ENCODE results near the gene RGS7. TPM values are rescaled to one million over a fixed set of nuclear protein-coding genes. Genes with fewer than 3 reads are reported as not detected.
A peak's percentile ranks its signal among the peaks of the same experiment; 100 is the strongest.
"Not testable (repeated sequence)": the region's sequence is repeated elsewhere in the genome, so short reads cannot be mapped to it uniquely, and the experiment has no call there.

Gene RGS7
- total RNA-seq, 1 donor from 2014 or later = not detected

DNA sequence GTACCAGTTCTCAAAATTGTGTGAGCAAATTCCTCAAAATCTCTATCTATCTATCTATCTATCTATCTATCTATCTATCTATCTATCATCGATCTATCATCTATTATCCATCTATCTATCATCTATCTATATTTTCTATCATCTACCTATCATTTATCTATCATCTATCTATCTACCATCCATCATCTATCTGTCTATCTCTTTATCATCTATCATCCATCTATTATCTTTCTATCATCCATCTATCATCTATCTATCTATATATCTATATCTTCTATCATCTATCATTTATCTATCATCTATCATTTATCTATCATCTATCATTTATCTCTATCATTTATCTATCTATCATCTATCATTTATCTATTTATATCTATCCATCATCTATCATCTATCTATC lies 380.3 kb downstream of the RGS7 start:
- Histone ChIP-seq H3K27ac (no peak overlapping the region), H3K27me3 (no peaks in the 10 kb centered on the region), H3K36me3 (no peaks in the 10 kb centered on the region), H3K4me3 (no peak overlapping the region), H3K9me3 (no peaks in the 10 kb centered on the region), H3K4me1 (no peaks in the 10 kb centered on the region)
- DNase-seq = no peak
- ATAC-seq = no peak
- TF ChIP-seq, protein P1, sequence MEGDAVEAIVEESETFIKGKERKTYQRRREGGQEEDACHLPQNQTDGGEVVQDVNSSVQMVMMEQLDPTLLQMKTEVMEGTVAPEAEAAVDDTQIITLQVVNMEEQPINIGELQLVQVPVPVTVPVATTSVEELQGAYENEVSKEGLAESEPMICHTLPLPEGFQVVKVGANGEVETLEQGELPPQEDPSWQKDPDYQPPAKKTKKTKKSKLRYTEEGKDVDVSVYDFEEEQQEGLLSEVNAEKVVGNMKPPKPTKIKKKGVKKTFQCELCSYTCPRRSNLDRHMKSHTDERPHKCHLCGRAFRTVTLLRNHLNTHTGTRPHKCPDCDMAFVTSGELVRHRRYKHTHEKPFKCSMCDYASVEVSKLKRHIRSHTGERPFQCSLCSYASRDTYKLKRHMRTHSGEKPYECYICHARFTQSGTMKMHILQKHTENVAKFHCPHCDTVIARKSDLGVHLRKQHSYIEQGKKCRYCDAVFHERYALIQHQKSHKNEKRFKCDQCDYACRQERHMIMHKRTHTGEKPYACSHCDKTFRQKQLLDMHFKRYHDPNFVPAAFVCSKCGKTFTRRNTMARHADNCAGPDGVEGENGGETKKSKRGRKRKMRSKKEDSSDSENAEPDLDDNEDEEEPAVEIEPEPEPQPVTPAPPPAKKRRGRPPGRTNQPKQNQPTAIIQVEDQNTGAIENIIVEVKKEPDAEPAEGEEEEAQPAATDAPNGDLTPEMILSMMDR (IDR thresholded peaks at IDR 0.05) = no peak
- intact Hi-C loops (cut with DNase I) = no loop called here

DNA sequence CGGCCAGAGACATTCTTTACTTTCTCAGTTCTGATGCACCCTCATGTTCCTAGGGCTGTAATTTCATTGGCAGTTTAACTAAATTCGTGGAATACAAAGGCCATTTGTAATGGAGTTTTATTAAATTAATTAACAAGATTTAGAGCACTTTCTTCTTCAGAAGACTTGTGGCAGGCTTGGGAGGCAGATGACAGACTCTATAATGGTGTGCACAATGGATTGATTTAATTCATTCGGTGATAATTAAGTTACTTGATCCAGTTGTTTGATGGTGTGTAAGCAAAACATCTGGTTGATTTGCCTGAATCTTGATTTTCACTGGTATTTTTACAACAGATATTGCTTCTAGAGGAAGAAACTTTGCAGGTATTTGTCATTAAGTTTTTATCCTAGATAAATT lies 383.1 kb downstream of the RGS7 start:
- H3K36me3 ChIP-seq = no peaks in the 10 kb centered on the region
- TF ChIP-seq, protein P1 (IDR thresholded peaks at IDR 0.05) = no peak
- intact Hi-C loops (cut with DNase I) = no loop called here
- H3K9me3 ChIP-seq = no peaks in the 10 kb centered on the region
- no peaks in the 10 kb centered on the region for H3K4me1 ChIP-seq
- H3K4me3 ChIP-seq = no peak overlapping the region
- no peaks in the 10 kb centered on the region for H3K27me3 ChIP-seq
- DNase-seq (no peak), ATAC-seq (no peak)
- H3K27ac ChIP-seq = no peak overlapping the region

DNA sequence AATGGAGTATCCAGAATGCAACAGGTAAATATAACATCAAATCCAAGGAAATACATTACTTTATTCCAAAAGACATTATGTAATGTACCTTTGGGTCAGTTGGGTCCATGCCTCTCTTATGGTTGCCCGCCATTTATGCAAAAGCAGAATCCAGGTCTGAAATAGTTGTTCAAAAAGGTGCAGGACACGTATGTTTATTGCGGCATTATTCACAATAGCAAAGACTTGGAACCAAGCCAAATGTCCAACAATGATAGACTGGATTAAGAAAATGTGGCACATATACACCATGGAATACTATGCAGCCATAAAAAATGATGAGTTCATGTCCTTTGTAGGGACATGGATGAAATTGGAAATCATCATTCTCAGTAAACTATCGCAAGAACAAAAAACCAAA lies 384.9 kb downstream of the RGS7 start:
- H3K27me3 ChIP-seq; H3K4me3 ChIP-seq; H3K36me3 ChIP-seq; ATAC-seq; H3K27ac ChIP-seq; intact Hi-C loops (cut with DNase I); DNase-seq; H3K9me3 ChIP-seq; H3K4me1 ChIP-seq: not testable (repeated sequence)

DNA sequence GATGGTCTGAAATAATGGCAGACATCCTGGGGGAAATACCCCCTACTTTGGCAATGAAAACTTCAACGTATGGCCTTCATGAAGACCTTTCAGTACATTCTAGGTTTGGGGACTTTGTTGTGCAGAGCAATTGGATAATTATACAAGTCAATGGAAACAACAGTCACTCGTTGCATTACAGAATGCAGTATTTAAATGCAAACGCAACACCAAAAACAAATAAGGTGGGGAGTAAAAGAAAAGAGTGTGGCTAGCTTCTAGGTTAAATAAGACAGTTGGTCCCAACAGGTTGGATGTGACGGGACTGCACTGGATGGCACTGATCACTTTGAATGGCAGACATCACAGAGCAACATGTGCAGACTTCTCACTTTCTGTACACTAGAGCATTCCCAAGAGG lies 386.8 kb downstream of the RGS7 start:
- no peaks in the 10 kb centered on the region for H3K36me3 ChIP-seq
- no peaks in the 10 kb centered on the region for H3K9me3 ChIP-seq
- no peaks in the 10 kb centered on the region for H3K4me1 ChIP-seq
- ATAC-seq (no peak), DNase-seq (no peak)
- TF ChIP-seq, protein P1 (IDR thresholded peaks at IDR 0.05) = no peak
- intact Hi-C loops (cut with DNase I) = no loop called here
- no peak overlapping the region for H3K27ac ChIP-seq
- no peak overlapping the region for H3K4me3 ChIP-seq
- no peaks in the 10 kb centered on the region for H3K27me3 ChIP-seq

DNA sequence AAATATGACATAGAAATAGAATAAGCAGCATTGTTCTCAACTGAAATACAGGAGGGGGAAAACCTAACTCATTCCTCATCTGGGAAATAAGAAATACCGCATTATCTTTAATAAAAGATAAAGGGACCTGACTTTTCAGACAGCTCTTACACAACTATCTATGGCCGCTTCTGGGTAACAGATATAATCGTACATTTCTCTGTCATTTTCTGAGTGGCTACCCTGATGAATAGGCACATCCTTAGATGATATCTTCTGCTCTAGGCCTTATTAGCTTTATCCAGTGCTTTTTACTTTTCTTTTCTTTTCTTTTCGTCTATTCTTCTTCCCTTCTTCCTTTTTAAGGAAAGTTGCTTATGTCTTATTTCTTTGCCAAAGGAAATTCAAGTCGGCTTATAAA lies 388.1 kb downstream of the RGS7 start:
- Histone ChIP-seq H3K4me1 (no peaks in the 10 kb centered on the region), H3K27ac (no peak overlapping the region), H3K4me3 (no peak overlapping the region), H3K9me3 (no peaks in the 10 kb centered on the region), H3K36me3 (no peaks in the 10 kb centered on the region), H3K27me3 (no peaks in the 10 kb centered on the region)
- no peak for DNase-seq
- no peak for ATAC-seq
- intact Hi-C loops (cut with DNase I) = no loop called here
- TF ChIP-seq, protein P1 (IDR thresholded peaks at IDR 0.05) = no peak

DNA sequence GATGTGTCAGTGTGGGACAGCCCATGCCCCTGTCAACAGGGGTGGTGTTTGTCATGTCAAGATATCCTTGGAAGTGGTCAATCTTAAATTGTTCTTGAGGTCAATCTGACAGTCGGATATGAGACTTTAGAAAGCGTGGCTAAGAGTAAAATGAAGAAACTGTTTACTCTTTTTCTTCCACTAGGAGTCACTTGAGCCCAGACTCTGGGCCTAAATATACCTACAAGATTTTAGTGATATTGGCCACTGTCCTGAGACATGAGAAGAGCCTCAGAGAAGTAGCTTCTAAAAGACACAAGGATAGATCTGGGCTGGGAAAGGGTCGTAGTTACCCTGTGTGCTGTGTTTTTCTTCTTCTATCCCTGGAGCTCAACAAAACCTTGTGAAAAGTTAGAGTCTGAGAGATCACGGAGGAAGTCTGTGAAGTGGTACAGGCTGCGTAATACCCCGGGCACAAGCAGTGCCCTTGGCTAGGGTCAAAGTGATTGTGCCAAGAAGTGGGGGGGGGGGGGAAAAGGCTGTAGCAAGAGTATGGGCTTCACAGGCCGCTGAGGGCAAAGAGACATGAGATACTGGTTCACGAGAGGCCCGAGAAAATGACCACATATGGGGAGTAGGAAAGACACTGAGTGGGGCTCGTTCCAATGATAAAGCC lies 389.8 kb downstream of the RGS7 start:
- Histone ChIP-seq H3K4me3 (no peak overlapping the region), H3K36me3 (no peaks in the 10 kb centered on the region), H3K9me3 (no peaks in the 10 kb centered on the region), H3K4me1 (no peaks in the 10 kb centered on the region), H3K27me3 (no peaks in the 10 kb centered on the region), H3K27ac (no peak overlapping the region)
- intact Hi-C loops (cut with DNase I) = no loop called here
- ATAC-seq = peak; percentile 70
- TF ChIP-seq, protein P1 (IDR thresholded peaks at IDR 0.05) = peak; percentile 18
- DNase-seq = no peak

All from upper lobe of right lung (tissue), 1 donor.